Activated CD4-positive, alpha-beta T cell treated with anti-CD3 and anti-CD28 coated beads for 48 hours (primary cell): ENCODE measurements around the gene C3orf22.
"Not testable (repeated sequence)": the region's sequence is repeated elsewhere in the genome, so short reads cannot be mapped to it uniquely, and the experiment has no call there.

Source experiments
- DNase-seq: peaks from one replicate; pipeline ENCODE4 v3.0.0-alpha.2; 2020

The C3orf22 gene

DNA sequence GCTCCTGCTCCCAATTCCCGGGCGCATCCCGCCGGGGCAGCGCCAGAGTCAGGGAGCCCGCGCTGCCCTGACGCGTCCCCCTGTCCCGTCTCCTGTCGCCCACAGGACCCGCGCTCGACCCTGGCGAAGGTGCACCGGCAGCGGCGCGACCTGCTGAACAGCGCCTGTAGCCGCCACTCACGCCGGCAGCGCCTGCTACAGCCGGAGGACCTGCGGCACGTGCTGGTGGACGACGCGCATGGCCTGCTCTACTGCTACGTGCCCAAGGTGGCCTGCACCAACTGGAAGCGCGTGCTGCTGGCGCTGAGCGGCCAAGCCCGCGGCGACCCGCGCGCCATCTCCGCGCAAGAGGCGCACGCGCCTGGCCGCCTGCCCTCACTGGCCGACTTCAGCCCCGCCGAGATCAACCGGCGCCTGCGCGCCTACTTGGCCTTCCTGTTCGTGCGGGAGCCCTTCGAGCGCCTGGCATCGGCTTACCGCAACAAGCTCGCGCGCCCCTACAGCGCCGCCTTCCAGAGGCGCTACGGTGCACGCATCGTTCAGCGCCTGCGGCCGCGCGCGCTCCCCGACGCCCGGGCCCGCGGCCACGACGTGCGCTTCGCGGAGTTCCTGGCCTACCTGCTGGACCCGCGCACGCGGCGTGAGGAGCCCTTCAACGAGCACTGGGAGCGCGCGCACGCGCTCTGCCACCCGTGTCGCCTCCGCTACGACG lies 16.9 kb downstream of the C3orf22 start:
- no peak for DNase-seq

DNA sequence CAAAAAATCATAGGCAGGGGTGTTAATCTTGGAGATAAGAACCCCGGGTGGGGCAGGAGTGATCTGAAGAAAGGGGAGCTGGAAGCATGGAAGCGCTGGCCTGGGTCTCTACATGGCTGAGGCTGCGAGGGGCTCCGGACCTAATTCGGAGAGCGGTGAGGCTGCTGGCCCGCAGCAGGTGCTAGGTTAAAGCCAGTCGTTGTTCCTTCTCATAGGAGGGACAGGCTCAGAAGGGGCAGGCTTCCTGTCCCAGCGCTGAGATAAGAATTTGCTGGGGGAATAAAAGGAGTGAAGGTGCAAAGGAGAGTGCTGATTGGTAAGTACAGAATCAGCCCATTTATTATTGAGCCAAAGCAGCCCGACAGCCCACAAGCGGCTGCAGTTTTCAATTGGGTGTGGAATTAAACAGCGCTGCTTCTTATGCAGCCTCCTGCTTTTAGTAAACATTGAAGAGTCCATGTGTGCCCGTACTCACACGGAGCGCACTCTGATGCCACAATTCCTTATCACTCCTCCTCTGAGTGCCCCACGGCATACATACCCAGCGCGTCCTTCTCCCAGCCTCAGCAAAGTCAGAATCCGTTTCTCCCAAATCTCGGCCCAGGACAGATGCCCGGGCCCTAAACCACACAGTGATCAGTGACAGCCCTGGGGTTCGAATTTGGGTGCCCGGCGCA lies 17.6 kb downstream of the C3orf22 start:
- DNase-seq, result no peak

- DNase-seq, result no peak
These were observed 18.3 kb downstream of the C3orf22 start for GRCh38 chr3:126540342-126540849.

DNA sequence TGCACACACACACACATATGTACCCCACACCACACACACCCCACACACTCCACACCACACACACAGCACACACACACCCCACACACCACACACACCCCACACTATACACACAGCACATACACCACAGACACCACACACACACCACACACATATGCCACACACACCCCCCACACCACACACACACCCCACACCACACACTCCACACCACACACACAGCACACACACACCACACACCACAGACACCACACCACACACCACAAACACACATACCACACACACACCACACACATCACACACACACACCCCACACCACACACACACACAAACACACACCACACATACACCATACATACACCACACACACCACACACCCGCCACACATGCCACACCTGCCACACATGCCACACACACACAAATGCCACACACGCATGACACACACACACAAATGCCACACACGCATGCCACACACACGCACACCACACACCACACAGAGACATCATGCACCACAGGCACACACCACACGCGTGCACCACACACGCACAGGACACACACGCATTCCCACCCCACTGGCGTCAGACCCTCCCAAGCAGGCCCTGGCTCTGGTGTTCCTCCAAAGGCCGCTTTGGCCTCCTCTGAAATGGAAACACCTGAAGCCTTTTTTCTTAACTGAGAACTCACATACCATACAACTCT lies 19.0 kb downstream of the C3orf22 start:
- DNase-seq, result no peak

DNA sequence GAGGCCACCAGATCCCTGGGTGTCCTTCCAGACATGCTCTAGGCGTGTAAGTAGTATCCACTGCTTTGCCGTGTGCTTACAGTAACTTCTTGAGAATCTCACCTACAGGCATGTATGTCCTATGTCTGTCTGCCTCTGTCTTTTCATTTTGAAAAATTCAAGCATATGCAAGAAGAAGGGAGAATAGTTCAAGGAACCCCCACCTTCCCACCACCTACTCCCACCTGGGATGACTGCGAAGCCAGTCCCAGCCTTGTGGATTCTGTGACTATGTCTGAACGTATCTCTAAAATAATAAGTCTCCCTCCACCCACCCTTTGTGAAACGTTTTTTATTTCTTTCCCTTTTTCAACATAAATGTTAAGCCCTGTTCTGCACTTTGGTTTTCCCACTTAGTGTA lies 19.8 kb downstream of the C3orf22 start:
- DNase-seq, result no peak

DNA sequence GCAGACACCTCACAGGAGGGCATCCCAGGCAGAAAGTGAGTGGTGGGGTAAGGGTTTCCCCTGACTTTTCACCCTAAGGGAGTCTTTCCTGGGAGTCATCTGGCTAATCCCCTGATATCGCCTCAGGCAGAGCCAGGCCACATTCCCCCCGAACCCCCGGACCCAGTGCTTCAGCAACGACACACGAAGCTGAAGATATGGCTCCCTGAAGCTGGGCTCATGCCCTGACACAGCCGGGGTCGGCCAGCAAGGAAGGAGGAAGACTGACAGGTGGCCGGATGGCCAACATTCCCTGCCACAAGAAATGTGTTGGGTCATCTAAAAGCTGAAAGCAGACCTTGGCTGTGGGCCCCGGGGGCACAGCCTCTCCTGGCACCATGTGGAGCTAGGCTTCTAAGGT lies 20.4 kb downstream of the C3orf22 start:
- DNase-seq, result no peak

DNA sequence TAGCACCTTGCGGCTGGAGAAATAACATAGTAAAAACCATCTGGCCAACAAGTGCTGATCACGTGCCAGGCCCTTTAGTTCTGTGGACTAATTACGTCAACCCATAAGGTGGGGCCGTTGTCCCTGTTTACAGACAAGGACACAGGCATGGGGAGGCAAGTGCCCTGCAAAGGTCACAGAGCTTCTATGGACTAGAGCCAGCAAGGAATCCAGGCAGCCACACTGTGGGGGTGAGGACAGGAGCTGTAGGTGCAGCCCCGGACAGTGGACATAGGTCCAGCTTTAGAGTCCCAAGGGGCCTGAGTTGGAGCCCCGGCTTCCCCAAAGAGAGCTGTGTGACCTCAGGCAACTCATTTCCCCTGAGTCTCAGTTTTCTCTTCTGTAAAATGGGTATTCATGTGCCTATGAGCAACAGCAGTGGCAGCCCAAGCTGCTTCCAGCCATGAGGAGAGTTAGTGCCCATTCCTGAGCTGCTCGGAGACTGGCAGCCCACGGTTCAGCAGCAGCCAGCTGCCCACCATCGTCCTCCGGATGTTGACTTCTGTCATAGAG lies 20.9 kb downstream of the C3orf22 start:
- DNase-seq, result no peak

DNA sequence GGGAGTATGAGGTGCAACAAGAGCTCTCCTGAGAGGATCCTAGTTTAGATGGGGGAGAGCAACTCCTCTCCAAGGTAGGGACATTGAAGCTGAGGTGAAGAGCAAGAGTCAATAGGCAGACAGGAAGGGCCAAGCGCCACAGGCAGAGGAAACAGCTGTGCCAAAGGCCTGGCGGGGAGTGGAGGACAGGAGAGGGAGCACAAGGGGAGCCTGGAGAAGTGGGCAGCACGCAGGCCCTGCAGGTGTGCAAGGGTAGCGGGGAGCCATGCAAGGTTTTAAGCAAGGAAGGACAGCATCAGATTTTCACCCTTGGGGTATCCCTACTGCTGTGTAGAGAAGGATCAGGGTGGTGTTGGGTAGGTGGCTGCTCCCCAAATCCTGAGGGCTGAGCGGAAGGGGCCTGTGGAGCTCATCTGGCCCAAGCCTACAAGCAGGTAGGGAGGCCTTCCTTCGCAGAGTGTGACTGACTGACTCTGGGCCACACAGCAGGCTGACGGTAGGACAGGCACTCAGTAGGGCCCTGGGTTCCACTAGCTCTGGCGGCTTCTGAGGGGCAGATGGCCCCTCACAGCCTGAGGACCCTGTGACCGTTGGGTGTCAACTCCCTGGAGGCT lies 21.5 kb downstream of the C3orf22 start:
- no peak for DNase-seq

GRCh38 chr3:126536126-126536525 lies 22.6 kb downstream of the C3orf22 start:
- no peak for DNase-seq

DNA sequence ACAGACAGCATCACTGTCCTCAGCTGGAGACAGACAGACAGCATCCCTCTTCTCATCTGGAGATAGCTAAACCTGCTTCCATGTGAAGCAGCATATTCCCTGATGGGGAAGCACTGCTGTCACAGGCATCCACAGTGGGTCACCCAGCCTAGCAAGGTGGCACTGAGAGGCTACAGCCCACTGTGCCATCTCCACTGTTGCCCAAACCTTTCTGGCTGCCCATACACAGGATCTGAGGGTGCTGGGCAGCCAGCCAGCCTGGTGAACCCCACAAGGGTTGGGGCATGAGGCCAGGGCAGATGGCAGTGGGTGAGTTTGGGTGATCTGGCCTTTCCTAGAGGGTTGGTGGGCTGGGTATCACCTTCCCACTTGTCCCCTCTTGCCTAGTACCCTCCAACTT lies 23.1 kb downstream of the C3orf22 start:
- no peak for DNase-seq

GRCh38 chr3:126534716-126535115 lies 24.0 kb downstream of the C3orf22 start:
- not testable (repeated sequence) for DNase-seq

- DNase-seq, result no peak
These were observed 25.2 kb downstream of the C3orf22 start for GRCh38 chr3:126533506-126533905.

- no peak for DNase-seq
These were observed 27.7 kb downstream of the C3orf22 start for GRCh38 chr3:126531051-126531330.

DNA sequence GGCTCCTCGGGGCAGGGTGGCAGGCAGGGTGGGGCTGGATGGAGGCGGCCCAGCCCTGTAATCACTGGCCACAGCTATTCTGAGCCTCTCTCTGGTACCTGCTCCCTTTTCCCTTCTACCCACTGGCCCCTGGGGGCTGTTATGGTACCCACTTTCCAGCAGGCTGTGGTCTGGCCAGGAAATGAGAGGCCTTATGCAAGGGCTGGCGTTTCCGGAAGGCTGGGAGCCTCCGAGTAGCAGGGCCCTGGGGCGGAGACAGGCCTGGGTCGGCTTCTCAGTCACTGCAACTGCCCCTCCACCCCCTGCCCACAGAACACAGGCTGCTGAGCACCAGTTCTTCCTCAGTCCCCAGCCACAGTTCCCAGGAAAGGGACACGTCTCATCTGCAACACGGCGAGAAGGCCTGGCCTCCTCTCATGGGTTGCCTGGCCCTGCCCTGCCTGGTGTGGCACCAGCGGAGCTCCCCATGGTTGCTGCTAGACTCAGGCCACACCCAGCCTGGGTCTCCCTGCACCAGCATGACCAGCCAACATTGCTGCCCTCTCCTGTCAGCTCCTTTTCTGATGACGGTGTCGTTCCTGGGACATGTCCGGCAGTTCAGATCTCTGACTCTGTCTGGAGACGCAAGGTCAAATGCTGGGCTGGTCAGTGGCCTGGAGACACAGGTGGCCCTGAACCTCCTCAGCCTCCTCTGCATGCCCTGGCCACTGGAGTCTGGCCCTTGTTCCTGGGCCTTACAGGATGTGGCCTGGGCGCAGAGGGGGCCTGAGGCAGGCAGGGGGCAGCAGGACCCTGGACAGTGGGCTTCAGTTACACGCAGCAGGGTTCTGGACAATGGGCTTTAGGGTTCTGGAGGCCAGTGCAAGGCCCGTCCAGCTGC lies 28.3 kb downstream of the C3orf22 start:
- DNase-seq, result no peak

DNA sequence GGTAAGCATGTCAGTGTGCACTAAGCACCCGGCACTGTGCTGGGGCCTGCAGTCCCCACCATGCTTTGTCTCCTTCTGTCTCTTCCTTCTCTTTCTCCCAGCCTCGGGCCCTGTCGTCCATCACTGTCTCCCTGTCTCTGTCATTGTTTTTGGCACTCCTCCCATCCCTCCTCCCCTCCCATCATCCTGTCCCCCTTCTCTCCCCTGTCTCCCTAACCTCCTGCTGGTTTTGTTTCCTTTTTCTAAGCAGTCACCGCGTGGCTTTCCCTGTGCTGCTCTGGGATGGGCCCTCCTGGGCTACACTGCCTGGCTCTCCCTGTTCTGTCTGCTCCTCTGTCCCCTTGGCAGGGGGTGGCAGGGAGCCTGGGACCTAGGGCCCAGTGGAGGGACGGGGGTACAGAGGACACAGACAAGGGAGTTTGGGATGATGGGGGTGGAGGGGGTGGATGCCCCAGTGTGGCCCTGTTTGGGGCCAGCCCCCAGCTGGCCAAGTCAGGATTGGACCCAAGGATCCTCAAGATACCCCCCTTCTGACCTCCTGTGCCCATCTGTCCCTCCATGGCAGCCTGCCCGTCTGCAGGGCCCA lies 29.1 kb downstream of the C3orf22 start:
- no peak for DNase-seq

DNA sequence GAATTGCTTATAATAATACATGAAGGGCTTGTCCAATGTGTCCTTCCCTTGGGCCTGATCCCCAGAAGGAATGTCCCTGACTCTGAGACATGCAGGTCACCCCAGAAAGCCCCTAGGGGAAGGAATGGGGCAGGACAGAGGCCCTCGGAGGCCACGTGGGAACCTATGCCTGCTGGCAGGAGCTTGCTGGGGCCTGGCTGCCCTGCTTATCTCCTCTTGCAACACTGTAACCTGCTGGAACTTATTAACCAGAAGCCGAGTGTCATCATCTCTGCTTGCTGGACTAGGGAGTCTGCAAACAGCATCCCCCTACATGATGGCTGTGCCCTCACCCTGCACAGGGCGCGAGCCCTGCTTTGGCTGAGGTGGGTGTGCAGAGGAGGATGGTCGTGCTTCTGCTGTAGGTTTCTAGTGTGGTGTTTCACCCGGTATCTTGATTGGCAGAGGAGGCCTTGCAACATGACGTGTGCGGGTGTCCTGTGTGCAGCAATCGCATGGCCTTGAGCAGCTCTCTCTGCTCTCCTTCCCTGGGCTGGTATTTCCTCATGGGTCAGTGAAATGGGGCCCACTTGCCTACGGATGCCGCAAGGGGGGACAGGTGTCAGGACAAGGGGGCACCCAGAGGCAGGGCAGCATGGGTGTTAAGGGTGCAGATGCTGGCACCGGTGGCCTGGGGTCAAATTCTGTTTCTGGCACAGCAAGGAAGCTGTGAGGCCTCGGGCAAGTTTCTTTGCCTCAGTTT lies 29.8 kb downstream of the C3orf22 start:
- DNase-seq, result no peak

DNA sequence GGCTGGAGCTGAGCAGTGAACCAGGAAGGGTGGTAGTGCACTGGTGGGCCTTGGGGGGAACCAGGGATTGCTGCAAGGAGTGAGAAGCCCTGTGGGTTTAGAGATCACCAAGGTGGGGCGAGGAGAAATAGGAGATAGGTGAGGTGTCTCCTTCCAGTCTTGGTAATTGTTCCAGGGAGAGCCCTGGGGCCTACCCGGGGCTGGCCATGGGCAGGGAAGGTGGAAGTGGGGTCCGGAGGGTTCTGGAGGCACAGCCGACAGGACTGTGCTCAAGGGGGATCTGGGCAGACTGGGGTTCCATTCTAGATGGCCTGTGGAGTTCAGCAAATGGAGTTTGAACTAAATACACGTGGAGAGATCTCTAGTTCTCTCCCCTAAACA lies 30.3 kb downstream of the C3orf22 start:
- no peak for DNase-seq

DNA sequence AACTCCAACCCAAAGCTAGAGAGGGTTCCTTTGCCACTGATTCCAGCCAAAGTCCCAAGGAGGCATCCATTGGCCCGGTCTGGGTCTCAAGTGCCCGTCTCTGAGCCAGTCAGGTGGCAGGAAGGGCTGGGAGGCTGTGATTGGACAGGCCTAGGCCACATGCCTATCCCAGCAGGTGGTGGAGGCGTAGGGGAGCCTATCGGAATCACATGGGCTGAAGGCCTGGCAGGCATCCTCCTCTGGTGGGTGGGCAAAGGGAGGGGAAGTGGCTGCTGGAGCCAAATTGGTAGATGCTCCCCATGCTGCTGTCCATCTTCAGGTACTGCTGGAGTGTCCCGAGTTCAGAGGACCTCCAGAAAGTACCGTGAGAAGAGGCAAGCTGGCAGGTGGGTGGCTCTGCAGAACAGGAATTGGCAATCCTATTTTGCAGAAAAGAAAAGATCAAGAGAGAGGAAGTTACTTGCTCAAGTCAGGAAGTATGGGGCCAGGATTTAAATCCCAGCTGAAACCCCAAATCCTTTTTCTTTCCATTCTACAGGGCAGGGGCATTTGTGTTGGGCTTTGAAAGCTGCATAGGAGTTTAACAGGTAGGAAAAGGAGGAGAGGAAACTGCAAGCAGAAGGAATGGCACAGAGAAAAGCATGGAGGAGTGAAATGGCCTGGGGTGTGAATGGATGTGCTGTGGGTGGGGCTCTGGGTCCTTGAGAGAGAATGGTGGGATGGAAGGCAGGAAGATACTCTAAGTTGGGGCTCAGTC lies 31.1 kb downstream of the C3orf22 start:
- DNase-seq, result no peak

GRCh38 chr3:126527006-126527405 lies 31.7 kb downstream of the C3orf22 start:
- no peak for DNase-seq

GRCh38 chr3:126526668-126527005 lies 32.1 kb downstream of the C3orf22 start:
- no peak for DNase-seq
